ENCODE data around the gene EXD2. TPM values are rescaled to one million over a fixed set of nuclear protein-coding genes. Genes with fewer than 3 reads are reported as not detected.

EXD2 gene
- 21.5 and 26.7 TPM in 2 replicates for total RNA-seq

GRCh38 chr14:69191340-69192111 is at the start of gene EXD2:
Gene EXD2, plus strand, starts transcription at chr14:69191498. Its CDS starts 17,973 bp downstream, at chr14:69209471.

GRCh38 chr14:69152902-69153151 is 38.5 kb upstream of the EXD2 start, which contains the start of gene DCAF5:
Gene DCAF5, minus strand, starts transcription at chr14:69153119. Its CDS starts 141 bp downstream, at chr14:69152978.

DNA sequence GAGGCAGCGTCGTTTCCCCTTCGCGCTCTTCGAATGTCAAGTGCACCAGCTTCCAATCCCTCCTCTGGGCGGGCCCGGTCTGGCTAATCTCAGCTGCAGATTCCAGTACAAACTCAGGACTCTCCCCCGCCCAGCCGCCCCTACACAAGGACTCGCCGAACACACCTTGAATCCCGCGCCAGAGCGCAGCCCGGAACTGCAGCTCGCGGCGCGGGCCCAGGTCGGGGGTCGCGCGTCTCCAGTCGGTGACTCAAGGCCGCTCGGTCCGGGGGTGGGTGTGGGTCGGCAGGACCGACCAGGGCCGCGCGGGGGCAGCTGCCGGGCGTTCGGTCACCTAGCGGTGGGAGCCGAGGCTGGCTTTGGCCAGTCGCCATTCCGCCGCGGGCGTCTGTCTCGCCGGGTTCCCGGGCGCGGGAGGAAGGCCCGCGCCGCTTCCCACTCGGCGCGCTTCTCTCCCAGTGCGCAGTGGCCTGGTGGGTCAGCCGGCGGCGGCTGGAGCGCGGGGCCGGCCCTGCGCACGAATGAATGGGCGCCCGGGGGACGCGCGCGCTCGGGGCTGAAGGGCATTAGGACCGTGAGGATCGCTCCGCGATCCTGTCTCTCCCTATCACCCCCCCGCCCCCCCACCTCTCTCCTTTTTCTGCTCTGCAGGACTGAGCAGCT is 68.4 kb downstream of the EXD2 start, which contains the start of gene GALNT16:
Gene GALNT16 (plus strand): TSS at position 632 of the 663 bp plus-strand sequence. CDS start 133 bp downstream, outside the sequence.

Other genes with a start within 250 kb of the EXD2 start
- gene ACTN1, start 212.2 kb upstream of the EXD2 start, total RNA-seq: 164 and 213 TPM in 2 replicates
- 12.7 and 13.1 TPM in 2 replicates for gene DCAF5, start 38.4 kb upstream of the EXD2 start, total RNA-seq
- gene GALNT16, start 68.7 kb downstream of the EXD2 start, total RNA-seq: not detected in 2 replicates
- 235 and 319 TPM in 2 replicates for gene ERH, start 206.8 kb downstream of the EXD2 start, total RNA-seq
- 123 and 124 TPM in 2 replicates for gene SLC39A9, start 207.2 kb downstream of the EXD2 start, total RNA-seq